NCI-H1092 treated with DMSO at 0.1 percent for 48 hours (cell line): ENCODE measurements around the gene KHK.
"Not testable (repeated sequence)": the region's sequence is repeated elsewhere in the genome, so short reads cannot be mapped to it uniquely, and the experiment has no call there.

ENCODE experiments used
- DNase-seq: peaks from one replicate; lab custom pipeline; 2025; lab: John Stamatoyannopoulos, UW

KHK gene

DNA sequence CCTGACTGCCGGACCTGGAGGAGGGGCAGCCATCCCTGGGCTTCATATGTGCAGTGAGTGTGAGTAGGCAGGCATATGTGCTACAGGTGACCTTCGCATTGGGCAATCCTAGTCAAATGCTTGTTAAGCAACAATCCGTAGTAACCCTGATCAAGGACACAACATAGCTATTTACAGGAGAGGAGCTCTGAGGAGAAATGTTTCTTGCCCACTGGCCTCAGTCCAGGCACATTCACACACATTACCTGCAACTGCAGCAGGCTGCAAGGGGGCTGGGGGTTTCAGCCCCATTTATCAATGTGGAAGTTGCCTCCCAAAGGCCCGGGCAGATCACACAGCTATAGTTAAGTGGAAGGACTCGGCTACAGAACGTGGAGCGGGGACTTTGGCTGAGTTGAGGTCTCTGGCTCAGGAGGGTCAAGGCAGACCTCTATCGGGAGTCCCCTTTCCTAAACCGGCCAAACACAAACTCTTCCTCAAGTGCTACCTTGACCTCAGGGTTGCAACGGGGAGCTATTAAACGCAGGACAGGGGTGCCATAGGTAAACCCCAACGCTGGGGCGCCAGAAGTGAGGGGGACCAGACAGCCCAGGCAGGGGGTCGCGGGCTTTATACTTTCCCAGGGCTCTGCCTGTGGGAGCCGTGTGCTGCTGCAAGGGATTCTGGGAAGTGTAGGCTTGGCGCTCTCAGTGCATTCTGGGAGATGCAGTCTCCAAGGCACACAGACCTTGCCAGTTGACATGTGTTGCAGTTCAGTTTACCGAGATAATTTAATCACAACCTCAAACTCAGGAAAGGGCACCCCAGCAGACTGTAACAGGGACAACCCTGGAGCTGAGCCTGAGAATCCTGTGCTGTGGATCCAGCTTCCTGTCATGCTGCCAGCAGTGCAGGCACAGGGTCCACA lies 9.4 kb downstream of the KHK start:
- peak; percentile 16 for DNase-seq

- DNase-seq = no peak
These were observed 10.3 kb downstream of the KHK start for GRCh38 chr2:27096748-27097297.

DNA sequence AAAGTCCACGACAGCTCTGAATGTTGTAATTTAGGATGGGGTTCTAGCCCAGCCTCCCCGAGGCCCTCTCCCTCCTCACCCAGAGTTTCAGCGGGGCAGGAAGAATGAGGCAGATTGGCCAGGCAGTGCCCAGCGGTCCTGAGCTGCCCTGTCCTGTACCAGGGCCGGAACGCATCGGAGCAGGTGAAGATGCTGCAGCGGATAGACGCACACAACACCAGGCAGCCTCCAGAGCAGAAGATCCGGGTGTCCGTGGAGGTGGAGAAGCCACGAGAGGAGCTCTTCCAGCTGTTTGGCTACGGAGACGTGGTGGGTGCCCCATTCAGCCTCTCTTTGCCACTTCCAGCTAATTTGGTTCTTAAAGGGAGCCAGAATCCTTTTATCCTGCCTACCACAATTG lies 10.8 kb downstream of the KHK start:
- no peak for DNase-seq

- DNase-seq = no peak
These were observed 12.9 kb downstream of the KHK start for GRCh38 chr2:27099334-27099955.

DNA sequence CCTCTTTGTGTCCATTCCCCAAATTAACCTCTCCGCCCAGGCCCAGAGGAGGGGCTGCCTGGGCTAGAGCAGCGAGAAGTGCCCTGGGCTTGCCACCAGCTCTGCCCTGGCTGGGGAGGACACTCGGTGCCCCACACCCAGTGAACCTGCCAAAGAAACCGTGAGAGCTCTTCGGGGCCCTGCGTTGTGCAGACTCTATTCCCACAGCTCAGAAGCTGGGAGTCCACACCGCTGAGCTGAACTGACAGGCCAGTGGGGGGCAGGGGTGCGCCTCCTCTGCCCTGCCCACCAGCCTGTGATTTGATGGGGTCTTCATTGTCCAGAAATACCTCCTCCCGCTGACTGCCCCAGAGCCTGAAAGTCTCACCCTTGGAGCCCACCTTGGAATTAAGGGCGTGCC lies 13.5 kb downstream of the KHK start:
- DNase-seq = no peak

- DNase-seq = no peak
These were observed 15.8 kb downstream of the KHK start for GRCh38 chr2:27102329-27102728.

GRCh38 chr2:27105981-27106380 lies 19.4 kb downstream of the KHK start:
- no peak for DNase-seq

GRCh38 chr2:27108221-27108620 lies 21.6 kb downstream of the KHK start:
- DNase-seq = no peak

DNA sequence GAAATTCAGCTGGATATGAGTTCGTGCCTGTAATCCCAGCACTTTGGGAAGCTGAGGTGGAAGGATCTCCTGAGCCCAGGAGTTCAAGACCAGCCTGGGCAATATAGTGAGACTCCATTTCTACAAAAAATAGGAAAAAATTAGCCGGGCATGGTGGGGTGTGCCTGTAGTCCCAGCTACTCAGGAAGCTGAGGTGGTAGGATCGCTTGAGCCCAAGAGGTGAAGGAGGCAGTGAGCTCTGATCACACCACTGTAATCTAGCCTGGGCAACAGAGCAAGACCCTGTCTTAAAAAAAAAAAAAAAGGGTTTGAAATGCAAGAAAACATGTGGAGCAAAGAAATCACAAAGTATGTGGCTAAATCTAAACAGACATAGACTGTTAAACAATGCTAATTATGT lies 22.5 kb downstream of the KHK start:
- DNase-seq = no peak

- not testable (repeated sequence) for DNase-seq
These were observed 24.2 kb downstream of the KHK start for GRCh38 chr2:27110603-27111352.

DNA sequence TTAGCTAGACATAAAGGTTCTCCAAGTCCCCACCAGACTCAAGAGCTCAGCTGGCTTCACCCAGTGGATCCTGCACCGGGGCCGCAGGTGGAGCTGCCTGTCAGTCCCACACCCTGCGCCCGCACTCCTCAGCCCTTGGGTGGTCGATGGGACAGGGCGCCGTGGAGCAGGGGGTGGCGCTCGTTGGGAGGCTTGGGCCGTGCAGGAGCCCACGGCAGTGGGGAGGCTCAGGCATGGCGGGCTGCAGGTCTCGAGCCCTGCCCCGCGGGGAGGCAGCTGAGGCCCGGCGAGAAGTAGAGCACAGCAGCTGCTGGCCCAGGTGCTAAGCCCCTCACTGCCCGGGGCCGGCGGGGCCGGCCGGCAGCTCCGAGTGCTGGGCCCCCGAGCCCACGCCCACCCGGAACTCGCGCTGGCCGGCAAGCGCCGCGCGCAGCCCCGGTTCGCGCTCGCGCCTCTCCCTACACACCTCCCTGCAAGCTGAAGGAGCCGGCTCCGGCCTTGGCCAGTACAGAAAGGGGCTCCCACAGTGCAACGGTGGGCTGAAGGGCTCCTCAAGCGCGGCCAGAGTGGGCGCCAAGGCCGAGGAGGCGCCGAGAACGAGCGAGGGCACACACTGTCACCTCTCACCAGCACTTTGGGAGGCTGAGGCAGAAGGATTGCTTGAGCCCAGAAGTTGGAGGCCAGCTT lies 25.0 kb downstream of the KHK start:
- not testable (repeated sequence) for DNase-seq

- no peak for DNase-seq
These were observed 28.9 kb downstream of the KHK start for GRCh38 chr2:27115519-27115918.

GRCh38 chr2:27117995-27118524 lies 31.5 kb downstream of the KHK start:
- no peak for DNase-seq

GRCh38 chr2:27118525-27119329 lies 32.2 kb downstream of the KHK start, which contains the start of gene CGREF1:
TSS of gene CGREF1 (minus strand) at chr2:27119128. CDS start at chr2:27104366, 14,762 bp downstream.
- peak; percentile 16 for DNase-seq

GRCh38 chr2:27119330-27119670 lies 32.7 kb downstream of the KHK start:
- DNase-seq = not testable (repeated sequence)

DNA sequence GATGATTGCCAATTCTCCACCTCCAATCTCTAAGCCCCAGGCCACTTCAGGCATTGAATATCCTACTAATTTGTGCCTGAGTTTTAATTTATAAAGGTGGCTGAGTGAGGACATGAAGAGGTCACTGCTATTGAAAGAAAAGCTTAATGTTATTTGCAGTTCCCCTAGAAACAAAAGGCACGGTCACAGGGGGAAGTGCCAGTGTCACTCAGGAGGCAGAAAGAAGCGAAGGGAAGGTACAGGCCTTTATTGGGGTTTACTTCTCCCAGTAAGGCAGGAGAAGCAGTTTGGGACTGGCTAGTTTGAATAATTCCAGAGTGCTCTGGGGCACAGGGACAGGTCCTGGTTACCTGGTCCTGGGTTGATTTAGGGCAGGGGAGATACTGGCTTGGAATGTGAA lies 35.3 kb downstream of the KHK start:
- no peak for DNase-seq

- no peak for DNase-seq
These were observed 36.2 kb downstream of the KHK start for GRCh38 chr2:27122791-27123190.

DNA sequence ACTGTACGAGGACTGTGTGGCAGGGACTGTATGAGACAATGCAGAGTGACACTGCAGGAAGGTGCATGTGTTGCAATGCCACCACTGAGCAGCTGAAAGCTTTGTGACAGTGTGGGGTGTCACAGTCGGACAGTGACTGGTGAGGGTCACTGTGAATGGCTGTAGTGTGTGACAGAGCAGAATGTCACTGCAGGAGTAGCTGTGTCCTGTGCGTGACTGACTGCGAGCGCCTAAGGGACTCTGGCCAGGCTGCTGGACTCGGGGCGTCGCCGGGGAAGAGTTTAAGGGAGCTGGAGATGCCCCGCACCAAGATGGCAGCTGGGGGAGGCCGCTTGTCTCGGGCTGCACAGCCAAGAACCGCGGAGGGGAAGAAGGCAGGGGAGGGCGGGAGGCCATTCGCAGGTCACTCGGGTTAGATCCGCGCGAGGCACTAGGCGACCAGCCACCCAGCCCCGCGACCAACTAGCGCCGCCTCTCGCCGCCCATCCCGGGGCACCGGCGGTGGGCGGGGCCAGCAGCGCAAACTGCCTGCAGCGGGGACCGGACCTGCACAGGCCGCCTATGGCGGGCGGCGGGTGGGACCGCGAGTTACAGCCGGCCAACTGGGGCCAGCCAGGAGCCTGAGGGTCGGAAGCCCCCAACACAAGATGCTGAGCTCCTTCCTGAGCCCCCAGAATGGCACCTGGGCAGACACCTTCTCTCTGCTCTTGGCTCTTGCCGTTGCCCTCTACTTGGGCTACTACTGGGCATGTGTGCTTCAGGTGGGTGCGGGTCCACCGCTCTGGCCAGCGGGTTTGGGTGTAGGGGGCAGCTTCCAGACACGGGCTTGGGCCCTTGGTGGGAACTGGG lies 37.0 kb downstream of the KHK start, which contains the start of gene ABHD1:
ABHD1 (plus strand) TSS at position 514 of the 849 bp plus-strand sequence; CDS start at position 648, 134 bp downstream.
- no peak for DNase-seq

GRCh38 chr2:27125104-27125503 lies 38.5 kb downstream of the KHK start:
- DNase-seq = no peak
